ENCODE results near the gene ARF1. TPM values are rescaled to one million over a fixed set of nuclear protein-coding genes. Genes with fewer than 3 reads are reported as not detected.

The ARF1 gene
- total RNA-seq, 1 experiment from 2014 or later: 330 TPM

GRCh38 chr1:228048120-228048519 is 34.4 kb upstream of the ARF1 start:
- no peak for TF ChIP-seq TEAD1 (CRISPR knock-in tag; IDR thresholded peaks at IDR 0.05)
- TF ChIP-seq ZNF425 (CRISPR knock-in tag; conservative IDR thresholded peaks at IDR 0.05): no peak
- TF ChIP-seq CREB1 (CRISPR knock-in tag; IDR thresholded peaks at IDR 0.05): no peak
- no peak for TF ChIP-seq MLX (CRISPR knock-in tag; IDR thresholded peaks at IDR 0.05)
- no peak for TF ChIP-seq FOXJ3 (CRISPR knock-in tag; IDR thresholded peaks at IDR 0.05; ENCODE audit: borderline replicate concordance)
- no peak for TF ChIP-seq ZNF263 (CRISPR knock-in tag; IDR thresholded peaks at IDR 0.05; ENCODE audit: low read depth)
- TF ChIP-seq GTF2I (CRISPR knock-in tag; conservative IDR thresholded peaks at IDR 0.05): no peak
- no peak for TF ChIP-seq KAT7 (CRISPR knock-in tag; IDR thresholded peaks at IDR 0.05; ENCODE audit: borderline replicate concordance)
- CTCF ChIA-PET: interaction anchor here (2.0 kb wide), 1 partner anchor 12 kb away, joined by 5 read pairs; no protein-coding TSS in a partner anchor
- ATAC-seq (no peak), DNase-seq (ENCODE audit: low spot score) (no peak)
- H3K36me3 Mint-ChIP-seq: no peaks in the 10 kb centered on the region
- H3K4me1 Mint-ChIP-seq: peaks cover 13% of the 10 kb centered on the region; the same call in 1 of the 2 replicates
- peaks cover 76% of the 10 kb centered on the region for H3K27me3 Mint-ChIP-seq (ENCODE audit: low read depth)
- peaks cover 8% of the 10 kb centered on the region for H3K9me3 Mint-ChIP-seq
- H3K4me3 Mint-ChIP-seq: no peak overlapping the region
- POLR2A ChIA-PET: no interaction called here
- H3K27ac Mint-ChIP-seq: no peak overlapping the region

- Mint-ChIP-seq H3K4me3 (no peak overlapping the region), H3K27me3 (ENCODE audit: low read depth) (peaks cover 82% of the 10 kb centered on the region), H3K9me3 (peaks cover 8% of the 10 kb centered on the region), H3K4me1 (peaks cover 13% of the 10 kb centered on the region; the same call in 1 of the 2 replicates), H3K36me3 (no peaks in the 10 kb centered on the region), H3K27ac (no peak overlapping the region)
- ATAC-seq (no peak), DNase-seq (ENCODE audit: low spot score) (no peak)
- CTCF ChIA-PET: interaction anchor here (2.0 kb wide), 1 partner anchor 12 kb away, joined by 5 read pairs; no protein-coding TSS in a partner anchor
- POLR2A ChIA-PET: interaction anchor here (0.6 to 0.9 kb wide), 2 partner anchors 11 to 1458 kb away, joined by 3 read pairs; no protein-coding TSS in a partner anchor
- TF ChIP-seq CDX4 (CRISPR knock-in tag; IDR thresholded peaks at IDR 0.05; ENCODE audit: borderline replicate concordance): no peak
- TF ChIP-seq NR2C2 (CRISPR knock-in tag; IDR thresholded peaks at IDR 0.05): no peak
- TF ChIP-seq GTF2I (CRISPR knock-in tag; conservative IDR thresholded peaks at IDR 0.05): no peak
- TF ChIP-seq NR1H2 (CRISPR knock-in tag; IDR thresholded peaks at IDR 0.05): no peak
- no peak for TF ChIP-seq TP53 (CRISPR knock-in tag; IDR thresholded peaks at IDR 0.05)
- TF ChIP-seq MXD4 (CRISPR knock-in tag; IDR thresholded peaks at IDR 0.05; ENCODE audit: borderline replicate concordance): no peak
- TF ChIP-seq SOX15 (CRISPR knock-in tag; IDR thresholded peaks at IDR 0.05): no peak
- TF ChIP-seq RELA (CRISPR knock-in tag; IDR thresholded peaks at IDR 0.05; ENCODE audit: borderline replicate concordance): no peak
- no peak for TF ChIP-seq FOXP4 (CRISPR knock-in tag; IDR thresholded peaks at IDR 0.05)
- TF ChIP-seq IRF2 (CRISPR knock-in tag; IDR thresholded peaks at IDR 0.05; ENCODE audit: borderline replicate concordance, low read depth): no peak
- TF ChIP-seq MLX (CRISPR knock-in tag; IDR thresholded peaks at IDR 0.05): no peak
- TF ChIP-seq ATF1 (CRISPR knock-in tag; IDR thresholded peaks at IDR 0.05): no peak
- no peak for TF ChIP-seq ZNF512 (CRISPR knock-in tag; IDR thresholded peaks at IDR 0.05; ENCODE audit: borderline replicate concordance)
- TF ChIP-seq AR (CRISPR knock-in tag; IDR thresholded peaks at IDR 0.05): no peak
Observed at GRCh38 chr1:228048659-228049298, 33.7 kb upstream of the ARF1 start.

All from WTC11 (cell line).